ENCODE measurements around the gene CCDC81.
"Not testable (repeated sequence)": the region's sequence is repeated elsewhere in the genome, so short reads cannot be mapped to it uniquely, and the experiment has no call there.

The CCDC81 gene

GRCh38 chr11:86390487-86390886 lies 15.8 kb downstream of the CCDC81 start:
- no peak for DNase-seq

GRCh38 chr11:86395061-86395551 lies 20.4 kb downstream of the CCDC81 start:
- DNase-seq = no peak

GRCh38 chr11:86396396-86396795 lies 21.7 kb downstream of the CCDC81 start:
- no peak for DNase-seq

- DNase-seq = no peak
Observed at GRCh38 chr11:86397351-86397750, 22.7 kb downstream of the CCDC81 start.

- no peak for DNase-seq
Observed at GRCh38 chr11:86398106-86398505, 23.4 kb downstream of the CCDC81 start.

GRCh38 chr11:86403458-86403857 lies 28.8 kb downstream of the CCDC81 start:
- no peak for DNase-seq

GRCh38 chr11:86408845-86409244 lies 34.2 kb downstream of the CCDC81 start:
- DNase-seq = no peak

- no peak for DNase-seq
Observed at GRCh38 chr11:86414032-86414431, 39.3 kb downstream of the CCDC81 start.

GRCh38 chr11:86415026-86415425 lies 40.3 kb downstream of the CCDC81 start:
- no peak for DNase-seq

GRCh38 chr11:86416494-86416893 lies 41.8 kb downstream of the CCDC81 start:
- DNase-seq = no peak

GRCh38 chr11:86416951-86417350 lies 42.3 kb downstream of the CCDC81 start:
- not testable (repeated sequence) for DNase-seq

- no peak for DNase-seq
Observed at GRCh38 chr11:86418106-86418505, 43.4 kb downstream of the CCDC81 start.

- DNase-seq = no peak
Observed at GRCh38 chr11:86418513-86418912, 43.8 kb downstream of the CCDC81 start.

- no peak for DNase-seq
Observed at GRCh38 chr11:86418917-86419316, 44.2 kb downstream of the CCDC81 start.

GRCh38 chr11:86421946-86422345 lies 47.3 kb downstream of the CCDC81 start:
- no peak for DNase-seq

- DNase-seq = no peak
Observed at GRCh38 chr11:86422371-86422770, 47.7 kb downstream of the CCDC81 start.

- DNase-seq = not testable (repeated sequence)
Observed at GRCh38 chr11:86423488-86423887, 48.8 kb downstream of the CCDC81 start.

- DNase-seq = no peak
Observed at GRCh38 chr11:86427441-86427840, 52.8 kb downstream of the CCDC81 start.

- no peak for DNase-seq
Observed at GRCh38 chr11:86431258-86431657, 56.6 kb downstream of the CCDC81 start.

GRCh38 chr11:86433361-86434095 lies 58.8 kb downstream of the CCDC81 start:
- DNase-seq = not testable (repeated sequence)

GRCh38 chr11:86435711-86436110 lies 61.0 kb downstream of the CCDC81 start:
- no peak for DNase-seq

- no peak for DNase-seq
Observed at GRCh38 chr11:86438685-86439084, 64.0 kb downstream of the CCDC81 start.

GRCh38 chr11:86440305-86440716 lies 65.6 kb downstream of the CCDC81 start:
- DNase-seq = no peak

GRCh38 chr11:86440843-86441242 lies 66.2 kb downstream of the CCDC81 start:
- no peak for DNase-seq

GRCh38 chr11:86442420-86442819 lies 67.7 kb downstream of the CCDC81 start:
- no peak for DNase-seq

All from CD4-positive, alpha-beta T cell treated with Interleukin-10 for 1 hour (primary cell).